KMS-11 (cell line): Measurements from ENCODE around the gene BTBD10.
"Not testable (repeated sequence)": the region's sequence is repeated elsewhere in the genome, so short reads cannot be mapped to it uniquely, and the experiment has no call there.

ENCODE experiments used
- H2AFZ ChIP-seq: fragments of 200-600 bp; sonication (generic); 2 replicates; pipeline ENCODE4 v1.6.1; 2016; ENCODE audit warnings: antibody characterized with exemption, mixed run types, low read depth
- H3K27ac ChIP-seq: fragments of 200-600 bp; sonication (generic); 2 replicates; pipeline ENCODE4 v1.6.1; 2016; ENCODE audit warnings: mild to moderate bottlenecking, mixed run types
- H3K27me3 ChIP-seq: fragments of 200-600 bp; sonication (generic); 2 replicates; pipeline ENCODE4 v1.6.1; 2017; ENCODE audit warnings: mild to moderate bottlenecking, low read depth, mixed run types, moderate library complexity; ENCODE audit not compliant: insufficient read depth
- H3K36me3 ChIP-seq: fragments of 200-600 bp; sonication (generic); 2 replicates; pipeline ENCODE4 v1.6.1; 2017; ENCODE audit warnings: mild to moderate bottlenecking, mixed run types; ENCODE audit not compliant: insufficient read depth
- H3K4me1 ChIP-seq: fragments of 200-600 bp; sonication (generic); 2 replicates; pipeline ENCODE4 v1.6.1; 2016; ENCODE audit warnings: mild to moderate bottlenecking, low read depth, mixed run types; ENCODE audit not compliant: poor library complexity, severe bottlenecking
- H3K4me2 ChIP-seq: fragments of 200-600 bp; sonication (generic); 2 replicates; pipeline ENCODE4 v1.7.0; 2016; ENCODE audit warnings: mild to moderate bottlenecking, mixed run types
- H3K4me3 ChIP-seq: fragments of 200-600 bp; sonication (generic); IDR thresholded peaks from 2 replicates; pipeline ENCODE4 v1.6.1; 2017; ENCODE audit warnings: low read depth, low read length, mixed read lengths; ENCODE audit not compliant: insufficient read depth
- H3K79me2 ChIP-seq: fragments of 200-600 bp; sonication (generic); 2 replicates; pipeline ENCODE4 v1.6.1; 2016; ENCODE audit warnings: low read depth, mixed run types; ENCODE audit not compliant: insufficient read depth
- H3K9ac ChIP-seq: fragments of 200-600 bp; sonication (generic); 2 replicates; pipeline ENCODE4 v1.6.1; 2016; ENCODE audit warnings: mild to moderate bottlenecking, mixed run types
- H4K20me1 ChIP-seq: fragments of 200-600 bp; sonication (generic); 2 replicates; pipeline ENCODE4 v1.6.1; 2016; ENCODE audit warnings: mild to moderate bottlenecking, mixed run types; ENCODE audit not compliant: insufficient read depth
- CTCF ChIP-seq: fragments of 200-600 bp; sonication (generic); conservative IDR thresholded peaks from 2 replicates; pipeline ENCODE4 v1.6.1; 2017; ENCODE audit warnings: low read depth, mild to moderate bottlenecking, antibody characterized with exemption, low read length, moderate library complexity, mixed read lengths

BTBD10 gene

GRCh38 chr11:13405220-13405619, 57.8 kb downstream of the BTBD10 start:
- Histone ChIP-seq H3K9ac (no peak overlapping the region), H3K27ac (no peak overlapping the region), H3K4me1 (no peaks in the 10 kb centered on the region), H3K4me3 (no peak overlapping the region), H3K27me3 (no peaks in the 10 kb centered on the region), H3K4me2 (no peak overlapping the region), H3K36me3 (no peaks in the 10 kb centered on the region), H4K20me1 (no peaks in the 10 kb centered on the region), H3K79me2 (no peaks in the 10 kb centered on the region), H2AFZ (no peak overlapping the region)
- TF ChIP-seq CTCF, result no peak

- H3K79me2 ChIP-seq, H3K4me3 ChIP-seq, H3K36me3 ChIP-seq, H4K20me1 ChIP-seq, H3K27ac ChIP-seq, H3K4me1 ChIP-seq, H2AFZ ChIP-seq, H3K4me2 ChIP-seq, H3K27me3 ChIP-seq, H3K9ac ChIP-seq: not testable (repeated sequence)
Measured at GRCh38 chr11:13398335-13398734, 64.7 kb downstream of the BTBD10 start.

- 0 out of 2 replicates have a peak, but pooled peaks cover 6% of the 10 kb centered on the region for H3K36me3 ChIP-seq
- H3K4me2 ChIP-seq, result no peak overlapping the region
- H3K4me1 ChIP-seq, result peaks cover 4% of the 10 kb centered on the region
- H3K9ac ChIP-seq, result no peak overlapping the region
- no peak overlapping the region for H2AFZ ChIP-seq
- no peak overlapping the region for H3K4me3 ChIP-seq
- no peaks in the 10 kb centered on the region for H4K20me1 ChIP-seq
- no peak for TF ChIP-seq CTCF
- no peak overlapping the region for H3K27ac ChIP-seq
- no peaks in the 10 kb centered on the region for H3K27me3 ChIP-seq
- no peaks in the 10 kb centered on the region for H3K79me2 ChIP-seq
Measured at GRCh38 chr11:13391217-13391616, 71.8 kb downstream of the BTBD10 start.

- H4K20me1 ChIP-seq, result no peaks in the 10 kb centered on the region
- H3K9ac ChIP-seq, result no peak overlapping the region
- H3K27ac ChIP-seq, result no peak overlapping the region
- no peak overlapping the region for H2AFZ ChIP-seq
- no peaks in the 10 kb centered on the region for H3K79me2 ChIP-seq
- no peak for TF ChIP-seq CTCF
- 0 out of 2 replicates have a peak, but pooled peaks cover 6% of the 10 kb centered on the region for H3K36me3 ChIP-seq
- H3K27me3 ChIP-seq, result no peaks in the 10 kb centered on the region
- H3K4me2 ChIP-seq, result no peak overlapping the region
- peaks cover 4% of the 10 kb centered on the region for H3K4me1 ChIP-seq
- H3K4me3 ChIP-seq, result no peak overlapping the region
Measured at GRCh38 chr11:13388741-13389140, 74.3 kb downstream of the BTBD10 start.

- no peak for TF ChIP-seq CTCF
- Histone ChIP-seq H2AFZ (no peak overlapping the region), H3K27me3 (no peaks in the 10 kb centered on the region), H3K79me2 (no peaks in the 10 kb centered on the region), H3K36me3 (0 out of 2 replicates have a peak, but pooled peaks cover 6% of the 10 kb centered on the region), H3K27ac (no peak overlapping the region), H3K4me2 (no peak overlapping the region), H3K4me3 (no peak overlapping the region), H3K4me1 (peaks cover 4% of the 10 kb centered on the region), H4K20me1 (no peaks in the 10 kb centered on the region), H3K9ac (no peak overlapping the region)
Measured at GRCh38 chr11:13386567-13386966, 76.5 kb downstream of the BTBD10 start.
